Thymus (tissue), 11 donors: Measurements from ENCODE around the gene PITPNM3. TPM values are rescaled to one million over a fixed set of nuclear protein-coding genes. Genes with fewer than 3 reads are reported as not detected.

Experiments used
- DNase-seq, 9 donors: peaks; one replicate each; pipeline ENCODE4 v3.0.0-alpha.2; 2013; ENCODE audit warnings: low spot score in 9 of 9, low read depth in 6 of 9, missing footprints in 1 of 9
- H3K27ac ChIP-seq, 2 donors: one replicate each; pipeline ENCODE4 v1.5.1; 2013; ENCODE audit warnings: control low read depth in 1 of 2, low read depth in 1 of 2, low read length in 1 of 2, mild to moderate bottlenecking in 1 of 2, moderate library complexity in 1 of 2
- H3K27me3 ChIP-seq, 2 donors: one replicate each; pipeline ENCODE4 v1.5.1; 2013; ENCODE audit warnings: low read length in 1 of 2; ENCODE audit not compliant: control insufficient read depth in 2 of 2, insufficient read depth in 1 of 2
- H3K36me3 ChIP-seq, 2 donors: one replicate each; pipeline ENCODE4 v1.5.1; 2013; ENCODE audit warnings: low read length in 1 of 2, mild to moderate bottlenecking in 1 of 2, moderate library complexity in 1 of 2; ENCODE audit not compliant: control insufficient read depth in 2 of 2, insufficient read depth in 2 of 2
- H3K4me1 ChIP-seq, 2 donors: one replicate each; pipeline ENCODE4 v1.5.1; 2013; ENCODE audit warnings: low read length in 2 of 2; ENCODE audit not compliant: control insufficient read depth in 2 of 2, insufficient read depth in 2 of 2
- H3K4me3 ChIP-seq, 2 donors: one replicate each; pipeline ENCODE4 v1.5.1; 2013; ENCODE audit warnings: low read length in 2 of 2, control low read depth in 1 of 2, mild to moderate bottlenecking in 1 of 2
- H3K9me3 ChIP-seq, 2 donors: one replicate each; pipeline ENCODE4 v1.5.1; 2013; ENCODE audit warnings: low read length in 1 of 2, mild to moderate bottlenecking in 1 of 2; ENCODE audit not compliant: control insufficient read depth in 2 of 2, insufficient read depth in 1 of 2
- WGBS: extraction: QIAGEN DNeasy Blood & Tissue Kit; methylation state at CpG from one replicate; pipeline ENCODE4 v1.1.7; 2013; 5-methylcytosine and 5-hydroxymethylcytosine counted together
- polyA plus RNA-seq: library from polyadenylated mRNA; stranded (reverse); fragments of 200-250 nt; gene quantifications from one replicate; pipeline ENCODE4 v1.2.3, GENCODE V29; 2013
- total RNA-seq: library from RNA; stranded (reverse); fragments of 120-200 nt; gene quantifications from one replicate; pipeline ENCODE4 v1.2.4, GENCODE V29; 2013
- donor health status: healthy.

PITPNM3 gene
- total and polyA plus RNA-seq, 2 donors: 0.33 to 0.52 TPM

GRCh38 chr17:6496640-6497441 is 59.5 kb downstream of the PITPNM3 start:
- no peak for DNase-seq
- H3K9me3 ChIP-seq: no peaks in the 10 kb centered on the region
- no peak overlapping the region for H3K4me3 ChIP-seq
- no peaks in the 10 kb centered on the region for H3K36me3 ChIP-seq
- peaks cover 0 to 20% of the 10 kb centered on the region in 2 donors for H3K27me3 ChIP-seq
- H3K27ac ChIP-seq: no peak overlapping the region
- peaks cover 0 to 20% of the 10 kb centered on the region in 2 donors for H3K4me1 ChIP-seq
- 24% methylated on average over 15 of the region's 15 CpGs for WGBS

GRCh38 chr17:6496116-6496481 is 60.3 kb downstream of the PITPNM3 start:
- Histone ChIP-seq H3K27ac (no peak overlapping the region), H3K36me3 (no peaks in the 10 kb centered on the region), H3K4me3 (no peak overlapping the region), H3K27me3 (peaks cover 0 to 20% of the 10 kb centered on the region in 2 donors), H3K9me3 (no peaks in the 10 kb centered on the region), H3K4me1 (peaks cover 0 to 20% of the 10 kb centered on the region in 2 donors)
- 5% methylated on average over 8 of the region's 8 CpGs for WGBS
- peak in 5 of 9 donors; percentile 10 to 54 (median 28) for DNase-seq

- Histone ChIP-seq H3K27ac (no peak overlapping the region), H3K4me1 (peaks cover 0 to 20% of the 10 kb centered on the region in 2 donors), H3K4me3 (no peak overlapping the region)
These were observed 60.8 kb downstream of the PITPNM3 start for GRCh38 chr17:6495450-6496115.

GRCh38 chr17:6494239-6494941 is 62.0 kb downstream of the PITPNM3 start:
- Histone ChIP-seq H3K4me1 (peaks cover 0 to 20% of the 10 kb centered on the region in 2 donors), H3K27me3 (peaks cover 0 to 20% of the 10 kb centered on the region in 2 donors), H3K27ac (no peak overlapping the region), H3K4me3 (no peak overlapping the region), H3K36me3 (no peaks in the 10 kb centered on the region), H3K9me3 (no peaks in the 10 kb centered on the region)
- WGBS: 93% methylated on average over 5 of the region's 5 CpGs
- no peak for DNase-seq

More at GRCh38 chr17:6495450-6496115, 60.8 kb downstream of the PITPNM3 start:
- peak in 1 of 9 donors; percentile 0 for DNase-seq
- peaks cover 0 to 20% of the 10 kb centered on the region in 2 donors for H3K27me3 ChIP-seq
- H3K36me3 ChIP-seq: no peaks in the 10 kb centered on the region
- WGBS: 59% methylated on average over 15 of the region's 15 CpGs
- no peaks in the 10 kb centered on the region for H3K9me3 ChIP-seq

GRCh38 chr17:6492892-6493674 is 63.3 kb downstream of the PITPNM3 start:
- H3K27ac ChIP-seq: no peak overlapping the region

GRCh38 chr17:6491071-6491700 is 65.2 kb downstream of the PITPNM3 start:
- 89% methylated on average over 7 of the region's 7 CpGs for WGBS
- Histone ChIP-seq H3K4me3 (no peak overlapping the region), H3K27ac (no peak overlapping the region), H3K27me3 (peaks cover 0 to 6% of the 10 kb centered on the region in 2 donors), H3K4me1 (peaks cover 0 to 9% of the 10 kb centered on the region in 2 donors), H3K36me3 (no peaks in the 10 kb centered on the region), H3K9me3 (no peaks in the 10 kb centered on the region)
- no peak for DNase-seq

More at GRCh38 chr17:6492892-6493674, 63.3 kb downstream of the PITPNM3 start:
- WGBS: 89% methylated on average over 4 of the region's 4 CpGs
- H3K9me3 ChIP-seq: no peaks in the 10 kb centered on the region
- H3K4me3 ChIP-seq: no peak overlapping the region
- H3K27me3 ChIP-seq: peaks cover 0 to 20% of the 10 kb centered on the region in 2 donors
- no peak for DNase-seq
- H3K4me1 ChIP-seq: peaks cover 0 to 20% of the 10 kb centered on the region in 2 donors
- no peaks in the 10 kb centered on the region for H3K36me3 ChIP-seq

GRCh38 chr17:6489016-6489550 is 67.3 kb downstream of the PITPNM3 start:
- DNase-seq: no peak
- H3K4me3 ChIP-seq: no peak overlapping the region
- H3K27me3 ChIP-seq: no peaks in the 10 kb centered on the region
- WGBS: 94% methylated on average over 6 of the region's 6 CpGs
- no peaks in the 10 kb centered on the region for H3K36me3 ChIP-seq
- no peak overlapping the region for H3K27ac ChIP-seq
- H3K4me1 ChIP-seq: no peaks in the 10 kb centered on the region
- no peaks in the 10 kb centered on the region for H3K9me3 ChIP-seq

- H3K9me3 ChIP-seq: no peaks in the 10 kb centered on the region
- H3K4me1 ChIP-seq: no peaks in the 10 kb centered on the region
- DNase-seq: no peak
- H3K27ac ChIP-seq: peak overlapping the region in 1 of 2 donors; percentile 2
- no peaks in the 10 kb centered on the region for H3K36me3 ChIP-seq
- 80% methylated on average over 6 of the region's 6 CpGs for WGBS
- no peak overlapping the region for H3K4me3 ChIP-seq
- H3K27me3 ChIP-seq: no peaks in the 10 kb centered on the region
These were observed 68.3 kb downstream of the PITPNM3 start for GRCh38 chr17:6488008-6488539.
